Placental epithelial cell (primary cell): Measurements from ENCODE around the gene ADAM19. TPM values are rescaled to one million over a fixed set of nuclear protein-coding genes. Genes with fewer than 3 reads are reported as not detected.

ENCODE experiments used
- small RNA-seq: library from RNA; depleted of rRNA; stranded (forward); fragments of <200 nt; gene quantifications from one replicate; pipeline ENCODE3, GENCODE V24; 2012
- total RNA-seq: library from RNA; depleted of rRNA; stranded (reverse); fragments of >200 nt; gene quantifications from 2 replicates; pipeline ENCODE4 v1.2.3, GENCODE V29; 2012

Gene ADAM19, protein sequence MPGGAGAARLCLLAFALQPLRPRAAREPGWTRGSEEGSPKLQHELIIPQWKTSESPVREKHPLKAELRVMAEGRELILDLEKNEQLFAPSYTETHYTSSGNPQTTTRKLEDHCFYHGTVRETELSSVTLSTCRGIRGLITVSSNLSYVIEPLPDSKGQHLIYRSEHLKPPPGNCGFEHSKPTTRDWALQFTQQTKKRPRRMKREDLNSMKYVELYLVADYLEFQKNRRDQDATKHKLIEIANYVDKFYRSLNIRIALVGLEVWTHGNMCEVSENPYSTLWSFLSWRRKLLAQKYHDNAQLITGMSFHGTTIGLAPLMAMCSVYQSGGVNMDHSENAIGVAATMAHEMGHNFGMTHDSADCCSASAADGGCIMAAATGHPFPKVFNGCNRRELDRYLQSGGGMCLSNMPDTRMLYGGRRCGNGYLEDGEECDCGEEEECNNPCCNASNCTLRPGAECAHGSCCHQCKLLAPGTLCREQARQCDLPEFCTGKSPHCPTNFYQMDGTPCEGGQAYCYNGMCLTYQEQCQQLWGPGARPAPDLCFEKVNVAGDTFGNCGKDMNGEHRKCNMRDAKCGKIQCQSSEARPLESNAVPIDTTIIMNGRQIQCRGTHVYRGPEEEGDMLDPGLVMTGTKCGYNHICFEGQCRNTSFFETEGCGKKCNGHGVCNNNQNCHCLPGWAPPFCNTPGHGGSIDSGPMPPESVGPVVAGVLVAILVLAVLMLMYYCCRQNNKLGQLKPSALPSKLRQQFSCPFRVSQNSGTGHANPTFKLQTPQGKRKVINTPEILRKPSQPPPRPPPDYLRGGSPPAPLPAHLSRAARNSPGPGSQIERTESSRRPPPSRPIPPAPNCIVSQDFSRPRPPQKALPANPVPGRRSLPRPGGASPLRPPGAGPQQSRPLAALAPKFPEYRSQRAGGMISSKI
- total RNA-seq: 22.4 and 46.6 TPM in 2 replicates

DNA sequence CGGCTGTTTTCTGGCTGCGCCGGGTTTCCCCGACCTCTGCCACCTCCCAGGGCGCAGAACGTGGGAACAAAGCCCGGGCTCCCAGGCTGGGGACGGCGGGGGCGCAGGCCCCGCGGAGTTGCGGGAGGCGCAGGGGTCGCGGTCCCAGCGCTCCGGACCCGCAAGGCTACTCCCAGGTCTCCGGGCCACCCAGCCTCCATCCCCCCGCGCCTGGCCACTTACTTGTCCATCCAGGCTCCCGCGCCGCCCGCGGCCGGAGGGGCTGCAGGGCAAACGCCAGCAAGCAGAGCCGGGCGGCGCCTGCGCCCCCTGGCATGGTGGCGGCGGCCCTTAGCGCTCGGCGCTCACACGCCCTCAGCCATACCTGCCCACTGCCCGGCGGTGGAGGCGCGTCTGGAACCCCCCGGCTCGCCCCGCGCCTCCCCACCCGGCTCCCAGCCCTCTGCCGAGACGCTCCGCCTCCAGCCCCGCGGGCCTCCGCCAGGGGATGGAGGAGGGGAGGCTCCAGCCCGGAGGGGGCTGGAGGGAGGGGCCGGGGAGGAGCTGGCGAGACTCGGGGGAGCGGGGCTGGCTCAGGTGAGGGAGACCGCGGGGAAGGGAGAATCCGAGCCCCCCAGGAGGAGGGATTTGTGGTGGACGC is at the start of gene ADAM19:
ADAM19 (minus strand) TSS at position 395 of the 640 bp plus-strand sequence; CDS start at position 316, 79 bp downstream.

GRCh38 chr5:157459715-157460599 is 115.6 kb downstream of the ADAM19 start, which contains the start of gene NIPAL4:
NIPAL4 (plus strand) TSS chr5:157460213; CDS start chr5:157460321, 108 bp downstream.

Small RNA genes within 50 kb of the gene (small RNA-seq; reads per million reads assigned to genes)
- not detected for gene RNU6-390P

Other genes with a start within 250 kb of the ADAM19 start
- not detected in 2 replicates for gene NIPAL4, start 115.6 kb downstream of the ADAM19 start, total RNA-seq
- gene SOX30, start 76.7 kb upstream of the ADAM19 start, total RNA-seq: not detected in 2 replicates
- not detected in 2 replicates for gene C5orf52, start 95.8 kb upstream of the ADAM19 start, total RNA-seq
- gene THG1L, start 155.6 kb upstream of the ADAM19 start, total RNA-seq: 18.3 and 38.9 TPM in 2 replicates
- 5.0 and 7.1 TPM in 2 replicates for gene LSM11, start 167.9 kb upstream of the ADAM19 start, total RNA-seq